NCI-H2171 (cell line): ENCODE measurements around the gene KRT77.
"Not testable (repeated sequence)": the region's sequence is repeated elsewhere in the genome, so short reads cannot be mapped to it uniquely, and the experiment has no call there.

ENCODE experiments used
- DNase-seq: peaks from one replicate; lab custom pipeline; 2025; lab: John Stamatoyannopoulos, UW

Gene KRT77

DNA sequence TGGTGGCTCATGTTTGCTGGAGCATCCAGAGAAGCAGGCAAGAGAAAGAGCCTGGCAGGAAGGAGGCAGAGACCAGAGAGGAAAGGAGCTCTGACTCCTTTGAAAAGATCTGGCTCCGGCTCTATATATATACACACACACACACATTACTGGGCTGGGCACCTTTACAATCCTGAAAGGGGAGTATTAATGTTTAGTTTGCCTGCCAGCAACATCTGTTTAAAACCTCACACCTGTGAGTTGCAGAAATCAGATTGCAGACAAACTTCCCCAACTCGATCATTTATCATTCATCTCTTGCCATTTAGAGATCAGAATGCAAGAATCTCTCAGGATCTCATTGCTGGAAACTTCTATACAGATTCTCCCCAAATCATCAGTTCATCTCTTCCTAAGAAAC lies at the start of gene KRT77:
KRT77 (minus strand) TSS at position 101 of the 400 bp plus-strand sequence; CDS start at position 11, 90 bp downstream.
- no peak for DNase-seq

DNA sequence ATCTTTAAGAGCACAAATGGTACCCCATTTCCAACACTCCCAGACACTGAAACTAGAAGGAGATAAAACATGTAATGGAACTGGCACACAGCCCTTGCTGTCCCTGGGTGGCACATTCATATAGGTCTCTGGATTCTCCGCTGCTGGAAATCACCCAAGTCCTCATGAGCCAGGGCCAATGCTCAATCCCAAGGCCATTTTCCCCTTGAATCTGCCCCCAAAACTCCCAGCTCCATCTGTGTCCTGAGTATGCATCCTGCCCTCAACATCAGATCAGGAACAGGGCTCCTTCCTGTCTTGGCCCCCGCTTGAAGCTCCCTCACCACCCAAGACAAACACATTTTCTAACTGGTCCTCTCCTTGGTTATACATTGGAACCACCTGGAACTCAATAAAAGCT lies 49.2 kb upstream of the KRT77 start:
- no peak for DNase-seq

DNA sequence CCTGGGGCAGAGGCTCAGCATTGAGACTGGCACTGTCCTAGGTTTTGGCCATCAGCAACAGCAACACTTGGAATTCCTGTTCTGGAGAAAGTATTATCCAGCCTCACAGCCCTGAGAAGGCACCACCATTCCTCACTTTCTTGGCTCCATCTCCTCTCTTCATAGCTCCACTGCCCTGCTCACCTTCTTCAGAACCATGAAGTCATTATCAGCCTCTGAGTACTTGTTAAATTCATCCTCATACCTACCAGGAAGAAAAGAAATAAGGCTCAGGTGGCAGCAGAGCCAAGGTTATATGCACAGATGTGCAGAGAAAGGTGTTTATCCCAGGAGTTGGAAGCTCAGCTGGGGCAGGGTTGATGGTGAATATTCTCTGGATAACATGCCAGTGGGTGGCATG lies 48.5 kb upstream of the KRT77 start:
- DNase-seq: no peak

DNA sequence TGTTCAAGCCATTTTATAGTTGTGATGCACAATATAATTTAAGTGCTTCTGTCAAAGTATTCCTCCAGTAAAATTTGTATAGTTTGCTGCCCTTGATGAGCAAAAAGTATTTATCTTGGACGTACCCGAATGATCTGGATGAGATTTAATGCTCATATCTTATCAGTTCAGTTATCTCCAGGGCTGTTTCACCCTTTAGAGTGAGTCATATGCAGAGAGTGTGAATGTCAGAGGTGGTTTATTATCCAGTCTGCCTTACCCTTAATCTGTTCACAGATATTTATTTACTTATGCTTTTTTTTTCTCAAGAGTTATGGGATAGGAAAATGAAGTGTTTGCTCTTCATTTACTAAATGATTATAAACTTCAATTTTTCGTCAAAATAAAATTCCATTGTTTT lies 47.2 kb upstream of the KRT77 start:
- DNase-seq: not testable (repeated sequence)

DNA sequence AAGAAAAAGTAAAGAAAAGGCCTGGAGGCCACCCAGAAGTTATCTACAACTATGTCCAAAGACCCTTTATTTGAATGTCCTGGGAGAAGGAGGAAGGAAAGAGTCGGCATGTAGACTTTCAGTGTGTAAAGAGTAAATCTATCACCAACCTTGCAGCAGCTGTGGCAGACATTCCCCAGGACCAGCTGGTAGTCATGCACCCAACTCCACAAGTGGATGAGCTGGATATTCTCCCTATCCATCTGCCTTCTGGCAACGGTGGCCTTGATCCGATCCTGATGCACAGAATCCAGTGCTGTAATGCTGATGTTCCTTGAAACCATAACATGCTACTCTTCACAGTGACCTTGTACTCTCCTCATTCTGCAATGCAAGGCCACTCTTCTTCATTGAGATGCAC lies 46.5 kb upstream of the KRT77 start:
- DNase-seq: no peak

DNA sequence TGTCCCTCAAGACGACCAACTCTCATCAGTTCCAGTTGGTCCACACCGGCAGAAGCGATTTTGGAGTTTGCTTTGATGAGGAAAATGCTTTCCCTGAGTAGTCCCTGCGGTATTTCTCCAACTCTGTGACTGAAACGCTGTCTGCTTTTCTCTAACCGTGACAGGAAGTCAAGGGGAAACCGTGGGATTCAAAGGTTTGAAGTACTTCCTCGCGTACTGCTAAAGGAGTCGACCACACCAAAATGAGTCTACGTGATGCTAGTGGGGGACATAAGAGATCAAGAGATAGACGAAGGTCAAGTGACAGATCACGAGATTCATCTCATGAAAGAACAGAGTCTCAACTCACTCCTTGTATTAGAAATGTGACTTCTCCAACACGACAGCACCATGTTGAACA lies 45.3 kb upstream of the KRT77 start:
- DNase-seq: no peak

DNA sequence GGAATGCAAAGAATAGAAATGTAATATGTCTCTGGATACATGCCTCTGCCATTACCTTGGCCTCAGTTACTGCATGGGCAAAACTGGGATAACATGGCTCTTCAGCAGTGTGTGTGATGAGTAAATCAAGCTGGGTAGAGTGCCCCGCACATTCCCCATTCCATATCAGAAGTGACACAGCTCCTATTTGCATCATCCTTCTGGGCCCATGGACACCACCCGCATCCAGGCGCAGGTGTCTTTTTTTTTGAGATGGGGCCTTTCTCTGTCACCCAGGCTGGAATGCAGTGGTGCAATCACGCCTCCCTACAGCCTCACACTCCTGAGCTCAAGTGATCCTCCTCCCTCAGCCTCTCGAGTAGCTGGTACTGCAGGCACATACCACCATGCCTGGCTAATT lies 42.2 kb upstream of the KRT77 start:
- DNase-seq: no peak

DNA sequence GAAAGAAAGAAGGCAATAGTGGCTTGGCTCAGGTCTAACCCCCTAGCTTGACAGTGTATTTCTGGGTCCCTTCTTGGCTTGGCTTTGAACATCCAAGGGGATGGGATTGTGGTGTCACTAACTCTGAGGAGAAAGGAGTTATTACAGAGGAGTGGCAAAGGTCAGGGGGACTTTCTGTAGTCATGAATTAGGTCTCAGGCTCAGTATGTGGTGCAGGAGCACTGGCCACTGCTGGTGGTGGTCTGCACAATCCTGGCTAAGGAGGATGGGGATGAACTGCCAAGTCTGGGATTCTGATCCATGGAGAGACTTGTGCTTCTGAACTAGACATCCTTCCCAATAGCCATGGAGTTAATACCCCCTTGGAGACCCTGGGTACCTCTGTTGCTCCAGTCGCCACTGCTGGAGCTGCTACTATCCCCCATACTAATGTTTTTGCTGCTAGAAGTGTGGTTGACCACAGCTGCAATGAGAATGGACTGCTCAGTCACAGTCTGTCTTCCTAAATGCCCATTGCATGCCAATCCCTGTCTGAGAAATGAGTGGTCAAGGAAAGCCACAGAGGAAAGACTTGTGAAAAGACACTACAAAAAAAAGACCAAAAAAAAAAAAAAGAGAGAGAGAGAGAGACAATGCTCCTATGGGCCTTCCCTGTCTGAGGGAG lies 41.3 kb upstream of the KRT77 start:
- DNase-seq: no peak

DNA sequence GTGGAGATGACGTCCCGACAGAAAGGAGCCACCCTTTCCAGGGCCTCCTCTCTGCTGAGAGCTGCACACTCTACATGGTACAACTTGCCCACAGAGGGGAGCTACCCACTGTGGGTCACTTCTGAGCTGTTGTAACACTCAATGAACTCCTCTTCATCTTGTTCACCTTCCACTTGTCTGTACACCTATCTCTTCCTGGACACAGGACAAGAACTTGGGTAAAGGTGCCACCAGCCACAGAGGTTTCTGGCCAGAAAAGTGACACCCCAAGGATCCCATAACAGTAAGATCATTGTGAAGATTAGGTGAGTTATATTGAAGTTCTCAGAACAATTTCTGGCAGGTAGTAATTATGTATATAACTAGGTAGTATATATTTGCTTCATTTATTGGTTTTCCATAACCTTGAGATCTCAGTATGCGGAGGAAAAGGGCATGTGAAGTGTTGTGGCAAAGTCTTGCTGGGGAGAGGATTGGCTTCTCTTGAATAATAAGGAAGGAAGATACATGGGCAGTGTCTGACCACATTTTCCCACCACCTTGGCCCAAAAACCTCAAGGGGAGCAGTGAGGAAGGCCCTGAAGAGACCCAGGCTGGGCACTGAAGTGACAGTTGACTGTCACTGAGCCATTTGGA lies 39.6 kb upstream of the KRT77 start:
- DNase-seq: no peak

DNA sequence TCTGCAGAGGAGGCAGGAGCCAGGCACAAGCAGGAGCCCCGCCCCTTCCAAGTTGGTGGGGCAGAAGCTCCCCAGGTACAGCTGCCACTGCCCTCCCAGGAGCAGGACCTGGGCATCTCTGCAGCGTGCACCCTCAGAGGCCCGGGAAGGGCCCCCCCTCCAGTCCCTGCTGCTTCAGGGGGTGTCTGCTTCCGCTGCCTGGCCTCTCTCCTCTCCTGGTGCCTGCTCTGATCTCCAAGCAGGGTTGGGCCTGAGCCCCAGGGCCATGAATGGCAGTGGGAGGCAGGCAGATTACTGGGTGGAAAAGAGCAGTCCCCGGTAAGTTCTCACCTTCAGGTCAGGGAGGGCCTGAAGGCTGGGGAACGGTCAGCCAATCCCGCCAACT lies 38.9 kb upstream of the KRT77 start:
- no peak for DNase-seq

DNA sequence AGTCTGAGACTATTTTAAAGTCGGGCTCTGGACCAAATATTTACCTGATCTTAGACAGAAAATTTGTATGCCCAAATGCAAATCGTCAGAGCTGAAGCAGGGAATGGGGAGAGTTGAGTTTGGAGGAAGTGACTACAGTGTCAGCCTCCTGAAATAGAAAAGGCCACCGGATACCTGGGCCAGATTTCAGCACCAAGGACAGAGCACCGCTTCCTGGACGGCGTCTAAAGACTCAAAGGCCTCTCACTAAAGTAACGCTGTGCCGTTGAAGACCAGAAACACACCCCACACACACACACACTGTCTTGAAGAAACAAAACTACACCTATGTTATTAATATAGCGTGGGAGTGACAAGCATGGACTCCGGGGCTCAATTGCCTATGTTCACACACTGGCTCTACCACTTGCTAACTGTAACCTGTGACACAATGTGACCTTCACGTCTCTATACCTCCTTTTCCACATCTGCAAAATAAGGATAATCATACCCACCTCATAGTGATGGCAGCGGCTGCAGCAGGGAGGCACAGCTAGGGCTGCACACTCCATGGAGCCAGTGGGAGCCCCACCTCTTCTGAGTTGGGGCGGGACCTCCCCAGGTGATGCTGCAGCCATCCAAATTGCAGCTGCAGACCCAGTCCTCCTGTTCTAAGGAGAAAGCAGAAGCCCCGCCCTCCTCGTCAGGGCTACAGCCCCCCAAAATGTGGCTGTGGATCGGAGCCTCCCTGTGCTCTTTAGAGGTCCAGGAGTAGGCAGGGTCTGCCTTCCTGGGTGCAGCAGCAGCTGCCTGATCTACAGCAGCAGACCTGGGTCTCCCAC lies 38.3 kb upstream of the KRT77 start:
- DNase-seq: peak; percentile 45

DNA sequence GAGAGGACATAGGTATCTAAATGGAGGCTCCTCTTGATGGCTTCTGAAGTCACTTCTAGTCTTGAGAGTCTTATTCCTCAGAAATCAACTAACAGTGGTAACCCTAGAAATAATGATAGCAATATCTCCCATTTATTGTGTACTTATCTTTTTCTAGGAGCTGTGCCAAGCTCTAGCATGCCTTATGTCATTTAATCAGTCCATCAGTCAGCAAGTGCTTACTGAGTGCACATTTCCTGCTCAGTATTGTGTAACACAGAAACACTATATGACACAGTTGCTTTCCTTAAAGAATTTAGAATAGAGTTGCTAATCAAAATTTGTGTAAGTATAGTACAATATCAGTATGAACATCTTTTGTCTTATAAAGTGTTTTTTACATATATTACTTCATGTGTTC lies 37.3 kb upstream of the KRT77 start:
- peak; percentile 83 for DNase-seq

DNA sequence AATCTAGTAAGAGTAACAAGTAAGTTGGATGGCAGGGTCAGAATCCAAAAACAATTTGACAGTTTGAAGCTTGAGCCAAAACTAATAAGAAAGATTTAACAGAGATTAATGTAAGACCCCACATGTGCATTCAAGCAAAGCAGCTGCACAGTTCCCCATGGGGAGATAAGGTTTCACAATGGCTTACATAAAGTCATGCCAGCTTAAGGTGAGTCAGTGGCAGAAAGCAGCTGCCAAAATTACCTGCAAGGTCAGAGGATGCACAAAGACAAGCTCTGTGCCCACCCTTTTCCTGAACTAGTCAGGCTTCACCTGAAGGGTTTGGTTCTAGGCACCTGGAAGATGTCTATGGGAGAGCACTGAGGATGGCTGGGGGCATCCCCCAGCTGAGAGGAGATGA lies 36.6 kb upstream of the KRT77 start:
- DNase-seq: peak; percentile 82

DNA sequence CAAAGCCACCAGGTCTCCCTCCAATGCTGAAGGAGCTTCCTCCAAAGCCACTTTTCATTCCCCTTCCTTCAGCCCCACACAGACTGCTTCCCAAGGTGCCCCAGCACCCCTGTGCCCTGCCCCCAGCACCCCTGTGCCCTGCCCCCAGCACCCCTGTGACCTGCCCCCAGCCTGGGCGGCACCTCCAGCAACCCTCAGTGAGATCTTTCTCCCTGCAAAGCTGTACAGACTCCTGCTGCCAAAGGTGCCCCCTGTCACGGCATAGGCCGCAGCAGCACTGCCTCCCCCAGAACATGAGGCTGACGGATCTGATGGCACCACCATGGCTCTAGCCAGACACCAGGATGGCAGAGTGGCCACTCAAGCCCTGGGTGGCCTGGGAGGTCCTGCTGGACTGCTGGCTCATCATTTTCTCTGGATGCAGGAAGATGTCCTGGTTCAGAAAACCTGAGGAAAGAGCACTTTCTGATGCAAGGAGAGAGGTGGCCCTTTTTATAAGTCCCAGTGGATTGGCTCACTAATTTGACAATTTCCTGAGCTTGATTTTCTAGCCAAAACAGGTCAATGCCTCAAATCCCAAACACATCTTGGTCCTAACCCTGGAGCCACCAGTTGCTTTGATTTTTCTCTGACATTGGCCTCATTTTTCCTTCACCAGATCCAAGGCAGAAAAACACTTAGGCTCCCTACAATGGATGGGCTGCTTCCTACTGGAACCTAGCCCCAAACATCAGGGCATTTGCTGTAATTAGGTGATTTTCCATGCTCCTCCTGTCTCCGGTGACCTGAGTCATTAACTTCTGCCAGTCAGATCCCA lies 32.7 kb upstream of the KRT77 start:
- DNase-seq: no peak

DNA sequence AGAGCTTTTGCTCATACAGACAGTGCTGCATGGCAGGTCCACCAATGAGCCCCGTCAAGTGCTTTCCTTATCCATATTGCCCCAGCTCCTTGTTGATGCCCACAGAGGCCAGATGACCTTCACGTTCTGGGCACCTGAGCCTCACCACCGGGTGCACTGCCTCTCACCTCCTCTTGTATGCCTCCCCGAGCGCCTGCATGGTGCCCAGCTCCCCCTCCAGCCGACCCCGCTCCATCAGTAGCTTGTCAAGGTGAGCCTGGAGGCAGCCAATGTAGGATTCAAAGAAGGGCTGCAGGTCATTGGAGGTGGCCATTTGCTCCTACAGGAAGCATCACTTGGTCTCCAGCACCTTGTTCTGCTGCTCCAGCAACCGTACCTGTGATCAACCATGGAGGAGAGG lies 31.8 kb upstream of the KRT77 start:
- DNase-seq: no peak

DNA sequence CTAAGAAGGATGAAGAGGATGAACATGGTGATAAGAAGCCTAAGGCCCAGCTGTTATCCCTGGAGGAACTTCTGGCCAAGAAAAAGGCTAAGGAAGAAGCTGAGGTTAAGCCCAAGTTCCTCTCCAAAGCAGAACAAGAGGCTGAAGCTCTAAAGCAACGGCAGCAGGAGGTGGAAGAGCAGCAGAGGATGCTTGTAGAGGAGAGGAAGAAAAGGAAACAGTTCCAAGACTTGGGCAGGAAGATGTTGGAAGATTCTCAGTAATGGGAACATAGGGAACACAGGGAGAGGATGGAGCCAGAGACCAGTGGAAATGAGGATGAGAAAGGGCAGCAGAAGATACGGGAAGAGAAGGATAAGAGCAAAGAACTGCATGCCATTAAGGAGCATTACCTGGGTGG lies 27.5 kb upstream of the KRT77 start:
- no peak for DNase-seq

DNA sequence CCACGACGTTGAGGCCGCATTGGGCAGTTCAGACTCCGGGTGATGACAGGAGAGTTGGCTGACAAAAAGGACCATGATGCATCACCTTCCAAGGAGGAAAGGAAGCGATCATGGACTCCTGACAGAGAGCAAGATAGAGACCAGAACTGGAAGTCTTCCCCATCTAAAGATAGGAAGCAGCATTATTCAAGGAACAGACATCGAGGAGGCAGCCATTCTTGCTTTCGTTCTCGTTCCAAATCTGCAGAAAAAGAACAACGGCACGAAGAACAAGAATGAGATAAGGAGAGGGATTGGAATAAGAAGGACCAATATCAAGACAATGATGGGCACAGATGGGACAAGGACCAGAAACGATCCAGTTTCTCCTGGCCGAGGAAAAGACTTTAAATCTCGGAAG lies 27.1 kb upstream of the KRT77 start:
- no peak for DNase-seq

DNA sequence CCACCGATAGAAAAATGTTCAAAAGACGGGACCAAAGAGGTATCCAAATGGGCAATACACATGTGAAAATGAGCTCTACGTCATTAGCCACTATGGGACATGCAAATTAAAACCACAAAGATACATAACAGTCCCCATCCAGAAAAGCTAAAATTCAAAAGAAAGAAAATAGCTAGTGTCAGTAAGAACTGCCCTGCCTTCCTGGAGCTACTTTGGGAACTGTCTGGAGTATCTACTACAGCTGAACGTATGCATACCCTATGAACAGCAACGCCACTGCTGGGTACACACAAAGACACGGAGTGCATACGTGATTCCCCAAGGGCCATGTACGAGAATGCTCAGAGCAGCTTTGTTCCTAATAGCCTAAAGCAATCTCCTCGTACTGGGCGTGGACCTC lies 25.8 kb upstream of the KRT77 start:
- no peak for DNase-seq

DNA sequence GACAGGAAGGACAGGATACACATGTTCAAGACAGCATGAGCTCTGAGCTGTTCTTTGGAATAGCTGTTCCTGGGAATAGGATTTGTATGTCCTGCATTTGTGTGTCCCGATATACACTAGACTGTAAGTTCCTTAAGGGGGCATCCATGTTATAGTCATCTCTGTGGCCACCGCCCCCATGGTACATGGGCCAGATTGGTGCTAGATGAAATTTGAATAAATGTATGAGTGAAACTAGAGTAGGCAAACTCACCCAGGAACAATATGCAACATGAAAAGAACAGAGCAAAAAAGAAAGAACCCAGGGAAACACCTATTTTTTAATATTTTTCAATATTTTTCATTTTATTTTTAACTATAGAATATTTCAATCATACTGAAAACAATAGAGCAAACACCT lies 25.1 kb upstream of the KRT77 start:
- no peak for DNase-seq

DNA sequence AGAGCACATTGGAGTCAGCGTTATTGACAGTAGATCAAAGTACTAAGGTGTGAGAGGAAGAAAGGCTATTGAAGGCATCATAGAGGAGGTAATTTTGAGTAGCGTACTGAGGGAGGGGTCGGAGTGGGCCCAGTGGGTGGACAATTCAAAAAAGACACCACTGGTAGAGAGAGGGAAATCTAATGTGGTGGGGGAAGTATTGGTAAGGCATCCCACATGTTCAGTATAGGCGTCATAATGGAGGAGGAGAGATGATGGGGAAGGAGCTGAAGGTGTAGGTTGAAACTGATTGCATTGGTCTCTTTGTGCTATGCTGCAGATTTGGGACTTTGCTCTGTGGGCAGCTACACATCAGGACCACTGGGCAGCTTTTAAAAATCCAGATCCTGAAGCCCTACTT lies 23.7 kb upstream of the KRT77 start:
- DNase-seq: no peak

DNA sequence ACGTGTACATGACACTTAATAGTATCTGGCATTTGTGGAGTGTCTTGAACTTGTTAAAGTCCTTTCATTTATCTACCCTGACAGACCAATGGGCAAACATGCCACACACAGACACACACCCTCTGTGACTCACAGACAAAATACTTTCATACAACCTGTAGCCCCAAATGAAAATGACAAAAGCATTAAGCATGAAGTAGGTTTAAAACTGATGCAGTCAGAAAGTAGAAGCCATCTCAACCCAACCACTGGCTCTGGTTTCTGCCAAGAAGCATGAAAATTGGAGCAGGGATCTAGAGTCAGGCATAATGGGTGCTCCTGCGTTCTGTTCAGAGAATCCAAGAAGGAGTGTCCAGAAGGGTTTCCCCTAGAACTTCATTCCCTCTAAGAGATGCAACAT lies 23.1 kb upstream of the KRT77 start:
- no peak for DNase-seq

DNA sequence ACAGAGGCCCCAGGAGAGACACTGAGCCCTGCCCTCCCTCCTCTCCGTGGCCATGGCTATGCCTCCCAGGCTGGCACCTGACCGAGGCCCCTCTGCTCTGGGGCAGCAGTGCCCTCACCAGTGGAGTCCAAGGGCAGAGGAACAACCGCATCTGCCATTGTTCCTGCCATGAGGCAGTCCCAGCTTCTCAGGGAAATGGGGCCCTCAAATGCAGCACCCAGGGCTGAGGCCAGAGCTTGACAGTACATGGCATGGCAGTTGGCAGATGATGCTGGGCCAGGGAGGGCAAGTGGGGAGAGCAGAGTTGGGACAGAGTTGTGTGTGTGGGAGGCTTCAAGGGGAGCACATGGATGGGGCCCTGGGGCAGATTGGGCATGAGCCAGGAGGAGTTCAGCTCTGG lies 21.1 kb upstream of the KRT77 start:
- DNase-seq: no peak

DNA sequence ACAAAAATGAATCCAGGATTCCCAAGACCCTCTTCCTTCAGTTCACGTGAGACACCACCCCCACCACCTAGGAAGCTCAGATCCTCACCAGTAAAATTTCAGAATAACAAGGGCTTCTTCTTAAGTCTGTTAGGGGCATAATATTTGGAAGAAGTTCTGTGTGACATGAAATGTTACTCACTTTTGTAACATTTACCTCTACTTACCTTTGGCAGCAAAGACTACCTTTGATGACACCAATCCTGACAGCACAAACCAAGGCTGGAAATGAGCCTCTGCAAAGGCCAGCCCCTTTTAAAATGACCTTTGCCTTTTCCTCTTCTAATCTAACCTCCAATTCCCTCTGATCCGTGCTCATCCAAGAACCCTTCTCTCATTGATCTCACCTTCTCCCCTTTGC lies 19.4 kb upstream of the KRT77 start:
- no peak for DNase-seq
